Skeletal muscle satellite cell (primary cell): ENCODE data around the gene TIPRL. TPM values are rescaled to one million over a fixed set of nuclear protein-coding genes. Genes with fewer than 3 reads are reported as not detected.

Experiments
- H3K27me3 ChIP-seq: 2 replicates; pipeline ENCODE4 v1.7.0; 2013; ENCODE audit warnings: low read length; ENCODE audit not compliant: control insufficient read depth, insufficient read depth
- H3K36me3 ChIP-seq: 2 replicates; pipeline ENCODE4 v1.7.0; 2013; ENCODE audit warnings: mild to moderate bottlenecking, control low read depth, low read length; ENCODE audit not compliant: insufficient read depth
- H3K4me1 ChIP-seq: 2 replicates; pipeline ENCODE4 v1.7.0; 2013; ENCODE audit warnings: low read length; ENCODE audit not compliant: control insufficient read depth, insufficient read depth
- H3K4me2 ChIP-seq: 2 replicates; pipeline ENCODE4 v1.7.0; 2013; ENCODE audit warnings: mild to moderate bottlenecking, low read length
- H3K4me3 ChIP-seq: 2 replicates; pipeline ENCODE4 v1.7.0; 2013; ENCODE audit warnings: low read length
- H3K9ac ChIP-seq: 2 replicates; pipeline ENCODE4 v1.7.0; 2013; ENCODE audit warnings: mild to moderate bottlenecking, low read depth, low read length, moderate library complexity
- H3K9me3 ChIP-seq: replicated peaks from 2 replicates; pipeline ENCODE4 v1.7.0; 2013; ENCODE audit warnings: mild to moderate bottlenecking, control low read depth, low read length
- total RNA-seq: library from RNA; depleted of rRNA; stranded (reverse); fragments of >200 nt; gene quantifications from 2 replicates; pipeline ENCODE4 v1.2.3, GENCODE V29; 2012; rRNA removed

Gene TIPRL
- total RNA-seq = 35.4 and 37.0 TPM in 2 replicates

- H3K4me1 ChIP-seq = no peaks in the 10 kb centered on the region
- no peaks in the 10 kb centered on the region for H3K9me3 ChIP-seq
- H3K4me2 ChIP-seq = peak within 1 kb of the TSS; percentile 93
- H3K27me3 ChIP-seq = no peaks in the 10 kb centered on the region
- H3K36me3 ChIP-seq = no peaks in the 10 kb centered on the region
- peak within 1 kb of the TSS; percentile 95 for H3K4me3 ChIP-seq
- peak within 1 kb of the TSS; percentile 94 for H3K9ac ChIP-seq
Measured at GRCh38 chr1:168178638-168179437, at the start of gene TIPRL. Gene TIPRL (plus strand): TSS chr1:168178962. CDS start chr1:168179078, 116 bp downstream.

GRCh38 chr1:168129933-168130332 lies 48.8 kb upstream of the TIPRL start:
- Histone ChIP-seq H3K4me2 (no peak overlapping the region), H3K36me3 (no peaks in the 10 kb centered on the region), H3K4me1 (no peaks in the 10 kb centered on the region), H3K9ac (no peak overlapping the region), H3K4me3 (no peak overlapping the region), H3K27me3 (no peaks in the 10 kb centered on the region), H3K9me3 (no peaks in the 10 kb centered on the region)

- Histone ChIP-seq H3K36me3 (no peaks in the 10 kb centered on the region), H3K4me1 (peaks cover 12% of the 10 kb centered on the region), H3K4me2 (no peak overlapping the region), H3K27me3 (no peaks in the 10 kb centered on the region), H3K9me3 (no peaks in the 10 kb centered on the region), H3K9ac (no peak overlapping the region), H3K4me3 (no peak overlapping the region)
Measured at GRCh38 chr1:168134132-168134531, 44.6 kb upstream of the TIPRL start.

GRCh38 chr1:168134642-168135041 lies 44.1 kb upstream of the TIPRL start:
- Histone ChIP-seq H3K27me3 (no peaks in the 10 kb centered on the region), H3K9ac (no peak overlapping the region), H3K9me3 (no peaks in the 10 kb centered on the region), H3K4me1 (peaks cover 12% of the 10 kb centered on the region), H3K36me3 (no peaks in the 10 kb centered on the region), H3K4me3 (no peak overlapping the region), H3K4me2 (no peak overlapping the region)

- peak overlapping the region; percentile 87 for H3K4me2 ChIP-seq
Measured at GRCh38 chr1:168135116-168135920, 43.4 kb upstream of the TIPRL start.

GRCh38 chr1:168135921-168136708 lies 42.6 kb upstream of the TIPRL start:
- peaks cover 12% of the 10 kb centered on the region for H3K4me1 ChIP-seq
- H3K27me3 ChIP-seq = no peaks in the 10 kb centered on the region
- H3K4me2 ChIP-seq = peak overlapping the region; percentile 87
- H3K4me3 ChIP-seq = peak overlapping the region; percentile 69
- H3K36me3 ChIP-seq = no peaks in the 10 kb centered on the region
- no peaks in the 10 kb centered on the region for H3K9me3 ChIP-seq
- peak overlapping the region; percentile 56 for H3K9ac ChIP-seq

More at GRCh38 chr1:168135116-168135920, 43.4 kb upstream of the TIPRL start:
- Histone ChIP-seq H3K4me3 (peak overlapping the region; percentile 69), H3K36me3 (no peaks in the 10 kb centered on the region), H3K4me1 (peaks cover 12% of the 10 kb centered on the region), H3K9me3 (no peaks in the 10 kb centered on the region), H3K9ac (peak overlapping the region; percentile 56), H3K27me3 (no peaks in the 10 kb centered on the region)

- Histone ChIP-seq H3K9me3 (no peaks in the 10 kb centered on the region), H3K9ac (peak within 1 kb of the TSS; percentile 77), H3K4me3 (peak within 1 kb of the TSS; percentile 87), H3K27me3 (no peaks in the 10 kb centered on the region), H3K4me2 (peak within 1 kb of the TSS; percentile 97), H3K36me3 (no peaks in the 10 kb centered on the region), H3K4me1 (peaks cover 12% of the 10 kb centered on the region)
Measured at GRCh38 chr1:168136709-168137514, 41.9 kb upstream of the TIPRL start, which contains the start of gene GPR161. Gene GPR161 (minus strand): TSS chr1:168136930. CDS start chr1:168104850, 32,080 bp downstream.

- H3K4me2 ChIP-seq = peak overlapping the region; percentile 97
- H3K4me3 ChIP-seq = peak overlapping the region; percentile 87
- H3K36me3 ChIP-seq = no peaks in the 10 kb centered on the region
- peak overlapping the region; percentile 77 for H3K9ac ChIP-seq
- H3K27me3 ChIP-seq = no peaks in the 10 kb centered on the region
- peaks cover 12% of the 10 kb centered on the region for H3K4me1 ChIP-seq
- no peaks in the 10 kb centered on the region for H3K9me3 ChIP-seq
Measured at GRCh38 chr1:168137515-168137821, 41.3 kb upstream of the TIPRL start.

GRCh38 chr1:168138134-168138533 lies 40.6 kb upstream of the TIPRL start:
- H3K4me3 ChIP-seq = no peak overlapping the region
- no peaks in the 10 kb centered on the region for H3K36me3 ChIP-seq
- H3K9ac ChIP-seq = no peak overlapping the region
- H3K4me1 ChIP-seq = peaks cover 12% of the 10 kb centered on the region
- no peaks in the 10 kb centered on the region for H3K27me3 ChIP-seq
- no peaks in the 10 kb centered on the region for H3K9me3 ChIP-seq
- no peak overlapping the region for H3K4me2 ChIP-seq

- Histone ChIP-seq H3K9ac (no peak overlapping the region), H3K4me2 (no peak overlapping the region), H3K4me3 (no peak overlapping the region), H3K36me3 (no peaks in the 10 kb centered on the region), H3K9me3 (no peaks in the 10 kb centered on the region), H3K27me3 (no peaks in the 10 kb centered on the region), H3K4me1 (peaks cover 12% of the 10 kb centered on the region)
Measured at GRCh38 chr1:168139070-168139469, 39.7 kb upstream of the TIPRL start.
